Cardiac fibroblast (primary cell): ENCODE measurements around the gene DCLRE1B.
A peak's percentile ranks its signal among the peaks of the same experiment; 100 is the strongest.

Experiments used
- DNase-seq, 2 donors: peaks; one replicate each; pipeline versions ENCODE4 v3.0.0 to v3.0.0-alpha.2; 2010; ENCODE audit warnings: low read depth in 2 of 2
- H3K4me3 ChIP-seq, 2 donors: replicated peaks in 1 of 2; 1 replicate in 1 of 2; 2 replicates in 1 of 2; pipeline ENCODE4 v1.5.1; 2011; ENCODE audit warnings: low read depth in 2 of 2, low read length in 2 of 2, mild to moderate bottlenecking in 2 of 2, moderate library complexity in 1 of 2
- CTCF ChIP-seq: IDR thresholded peaks from one replicate; pipeline ENCODE4 v1.5.1; 2011; ENCODE audit warnings: low read depth, mild to moderate bottlenecking, low read length, inconsistent platforms

The DCLRE1B gene

GRCh38 chr1:113958691-113959090 lies 53.6 kb downstream of the DCLRE1B start:
- TF ChIP-seq CTCF = no peak
- peak; percentile 25 to 63 for DNase-seq
- H3K4me3 ChIP-seq = no peak overlapping the region

- DNase-seq = peak; percentile 21 to 38
- no peak for TF ChIP-seq CTCF
- no peak overlapping the region for H3K4me3 ChIP-seq
Observed at GRCh38 chr1:113963281-113963906, 58.3 kb downstream of the DCLRE1B start.
